OCI-LY1 (cell line): ENCODE data around the gene DZIP1L.

Experiments
- H2AFZ ChIP-seq: fragments of 200-600 bp; sonication (generic), shearing (Covaris generic); 2 replicates; pipeline ENCODE4 v1.6.0; 2014; ENCODE audit warnings: antibody characterized with exemption, mild to moderate bottlenecking, low read length
- H3F3A ChIP-seq: fragments of 200-600 bp; sonication (generic), shearing (Covaris generic); 2 replicates; pipeline ENCODE4 v1.6.0; 2014; ENCODE audit warnings: mild to moderate bottlenecking, antibody characterized with exemption, low read length, moderate library complexity; ENCODE audit not compliant: insufficient read depth
- H3K27ac ChIP-seq: fragments of 200-600 bp; sonication (generic); 2 replicates; pipeline ENCODE4 v1.5.1; 2014; ENCODE audit warnings: low read length, mixed run types, mild to moderate bottlenecking, low read depth; ENCODE audit not compliant: poor library complexity, severe bottlenecking
- H3K27me3 ChIP-seq: fragments of 200-600 bp; sonication (generic); 2 replicates; pipeline ENCODE4 v1.6.0; 2014; ENCODE audit warnings: antibody characterized with exemption, mild to moderate bottlenecking, low read length, moderate library complexity; ENCODE audit not compliant: insufficient read depth
- H3K36me3 ChIP-seq: fragments of 200-600 bp; sonication (generic); 2 replicates; pipeline ENCODE4 v1.6.1; 2014; ENCODE audit warnings: mild to moderate bottlenecking, antibody characterized with exemption, low read length, moderate library complexity, mixed read lengths; ENCODE audit not compliant: insufficient read depth
- H3K4me1 ChIP-seq: fragments of 200-600 bp; sonication (generic); 2 replicates; pipeline ENCODE4 v1.5.1; 2014; ENCODE audit warnings: mild to moderate bottlenecking, low read length, moderate library complexity; ENCODE audit not compliant: insufficient read depth, severe bottlenecking
- H3K4me2 ChIP-seq: fragments of 200-600 bp; sonication (generic), shearing (Covaris generic); 2 replicates; pipeline ENCODE4 v1.6.1; 2014; ENCODE audit warnings: low read length
- H3K4me3 ChIP-seq: fragments of 200-600 bp; sonication (generic); 2 replicates; pipeline ENCODE4 v1.5.1; 2014; ENCODE audit warnings: low read length, low read depth, mild to moderate bottlenecking, mixed read lengths; ENCODE audit not compliant: poor library complexity, severe bottlenecking
- H3K79me2 ChIP-seq: fragments of 200-600 bp; shearing (Covaris generic); 2 replicates; pipeline ENCODE4 v1.6.1; 2016; ENCODE audit warnings: mixed run types, low read length, mixed read lengths; ENCODE audit not compliant: insufficient read depth
- H3K9ac ChIP-seq: fragments of 200-600 bp; sonication (generic), shearing (Covaris generic); 2 replicates; pipeline ENCODE4 v1.6.1; 2014; ENCODE audit warnings: mild to moderate bottlenecking, low read length, mixed read lengths
- H3K9me2 ChIP-seq: fragments of 200-600 bp; sonication (generic), shearing (Covaris generic); 2 replicates; pipeline ENCODE4 v1.6.1; 2014; ENCODE audit warnings: low read depth, mild to moderate bottlenecking, low read length, mixed read lengths
- H3K9me3 ChIP-seq: fragments of 200-600 bp; shearing (Covaris generic); 2 replicates; pipeline ENCODE4 v1.6.1; 2014; ENCODE audit warnings: low read length, mixed read lengths
- H4K20me1 ChIP-seq: fragments of 200-600 bp; sonication (generic), shearing (Covaris generic); 2 replicates; pipeline ENCODE4 v1.6.0; 2016; ENCODE audit warnings: mild to moderate bottlenecking, low read length; ENCODE audit not compliant: insufficient read depth
- CTCF ChIP-seq: fragments of 200-600 bp; sonication (generic), shearing (Covaris generic); IDR thresholded peaks from 2 replicates; pipeline ENCODE4 v1.5.1; 2017; ENCODE audit warnings: mild to moderate bottlenecking, antibody characterized with exemption, low read length, moderate library complexity, mixed read lengths
- EZH2 ChIP-seq: fragments of 200-600 bp; sonication (generic), shearing (Covaris generic); IDR thresholded peaks from 2 replicates; pipeline ENCODE4 v1.8.0; 2017; ENCODE audit warnings: borderline replicate concordance, mixed run types, mild to moderate bottlenecking, antibody characterized with exemption, low read length, moderate library complexity, mixed read lengths

DZIP1L gene

GRCh38 chr3:138042043-138042442, 73.4 kb downstream of the DZIP1L start:
- no peak overlapping the region for H3K9ac ChIP-seq
- H3K9me2 ChIP-seq = no peaks in the 10 kb centered on the region
- H3F3A ChIP-seq = no peaks in the 10 kb centered on the region
- no peaks in the 10 kb centered on the region for H3K27me3 ChIP-seq
- H3K4me2 ChIP-seq = no peak overlapping the region
- no peak overlapping the region for H3K4me3 ChIP-seq
- no peaks in the 10 kb centered on the region for H3K4me1 ChIP-seq
- TF ChIP-seq EZH2 (no peak), CTCF (no peak)
- no peaks in the 10 kb centered on the region for H3K79me2 ChIP-seq
- H3K9me3 ChIP-seq = no peaks in the 10 kb centered on the region
- H3K36me3 ChIP-seq = no peaks in the 10 kb centered on the region
- H2AFZ ChIP-seq = no peak overlapping the region
- no peaks in the 10 kb centered on the region for H4K20me1 ChIP-seq
- no peak overlapping the region for H3K27ac ChIP-seq

- Histone ChIP-seq H4K20me1 (no peaks in the 10 kb centered on the region), H3K27ac (no peak overlapping the region), H3K36me3 (no peaks in the 10 kb centered on the region), H2AFZ (no peak overlapping the region), H3K27me3 (no peaks in the 10 kb centered on the region), H3K4me1 (no peaks in the 10 kb centered on the region), H3K9me3 (no peaks in the 10 kb centered on the region), H3K9ac (no peak overlapping the region), H3K9me2 (no peaks in the 10 kb centered on the region), H3K4me2 (no peak overlapping the region), H3K4me3 (no peak overlapping the region), H3K79me2 (no peaks in the 10 kb centered on the region), H3F3A (no peaks in the 10 kb centered on the region)
- no peak for TF ChIP-seq EZH2
- no peak for TF ChIP-seq CTCF
These were observed 76.5 kb downstream of the DZIP1L start for GRCh38 chr3:138038725-138039462.

DNA sequence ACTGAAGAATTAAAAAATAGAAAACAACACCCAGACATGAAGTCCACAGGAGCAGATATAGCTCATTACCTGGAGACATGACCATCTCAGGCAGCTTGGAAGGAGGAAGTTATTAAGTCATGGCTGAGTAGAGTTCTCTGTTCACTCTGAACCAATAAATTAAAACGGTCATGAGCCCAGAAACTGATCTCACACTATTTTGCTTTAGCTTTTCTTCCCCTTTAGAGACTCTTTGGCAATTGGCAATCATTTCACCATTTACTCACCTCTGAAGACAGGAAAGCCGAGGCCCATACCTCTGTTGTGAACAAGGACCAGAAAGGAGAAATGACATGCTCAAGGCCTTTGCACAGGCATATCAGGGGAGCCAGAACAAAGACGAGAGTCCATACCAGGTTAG, 78.8 kb downstream of the DZIP1L start:
- Histone ChIP-seq H3K9ac (no peak overlapping the region), H3K27me3 (no peaks in the 10 kb centered on the region), H3K4me1 (no peaks in the 10 kb centered on the region), H3K4me2 (no peak overlapping the region), H3K9me2 (no peaks in the 10 kb centered on the region), H3K4me3 (no peak overlapping the region), H3K9me3 (no peaks in the 10 kb centered on the region), H3K36me3 (no peaks in the 10 kb centered on the region), H2AFZ (no peak overlapping the region), H3F3A (no peaks in the 10 kb centered on the region), H3K27ac (no peak overlapping the region), H4K20me1 (no peaks in the 10 kb centered on the region), H3K79me2 (no peaks in the 10 kb centered on the region)
- TF ChIP-seq EZH2 = no peak
- no peak for TF ChIP-seq CTCF
